ENCODE data around the gene SRSF3.
"Not testable (repeated sequence)": the region's sequence is repeated elsewhere in the genome, so short reads cannot be mapped to it uniquely, and the experiment has no call there.

The SRSF3 gene

GRCh38 chr6:36571122-36572043, 22.8 kb upstream of the SRSF3 start:
- no peaks in the 10 kb centered on the region for H3K36me3 ChIP-seq (ENCODE audit: insufficient read depth, low read length)
- H3K4me3 ChIP-seq, result no peak overlapping the region
- no peak overlapping the region for H3K9ac ChIP-seq (ENCODE audit: insufficient read length)
- no peak overlapping the region for H3K27ac ChIP-seq
- TF ChIP-seq EZH2 (IDR thresholded peaks at IDR 0.05) (no peak), POLR2AphosphoS5 (IDR thresholded peaks at IDR 0.05; ENCODE audit: borderline replicate concordance, low read depth, low read length) (no peak), FOXP2 (optimal IDR thresholded peaks at IDR 0.05; ENCODE audit: control extremely low read depth, extremely low read length, insufficient read depth) (no peak)
- no peaks in the 10 kb centered on the region for H3K9me3 ChIP-seq (ENCODE audit: low read depth, low read length)
- DNase-seq (ENCODE audit: low read depth, low spot score), result no peak

- not testable (repeated sequence) for H3K36me3 ChIP-seq (ENCODE audit: insufficient read depth, low read length); H3K9me3 ChIP-seq (ENCODE audit: low read depth, low read length); DNase-seq (ENCODE audit: low read depth, low spot score); H3K4me3 ChIP-seq; H3K27ac ChIP-seq; H3K9ac ChIP-seq (ENCODE audit: insufficient read length)
These were observed 21.5 kb upstream of the SRSF3 start for GRCh38 chr6:36572353-36573311.

GRCh38 chr6:36574679-36575078, 19.5 kb upstream of the SRSF3 start:
- DNase-seq (ENCODE audit: low read depth, low spot score), result no peak
- no peak overlapping the region for H3K9ac ChIP-seq (ENCODE audit: insufficient read length)
- no peak overlapping the region for H3K4me3 ChIP-seq
- no peak overlapping the region for H3K27ac ChIP-seq
- H3K9me3 ChIP-seq (ENCODE audit: low read depth, low read length), result no peaks in the 10 kb centered on the region
- H3K36me3 ChIP-seq (ENCODE audit: insufficient read depth, low read length), result no peaks in the 10 kb centered on the region
- TF ChIP-seq FOXP2 (optimal IDR thresholded peaks at IDR 0.05; ENCODE audit: control extremely low read depth, extremely low read length, insufficient read depth), result no peak

- no peak for DNase-seq (ENCODE audit: low read depth, low spot score)
- H3K36me3 ChIP-seq (ENCODE audit: insufficient read depth, low read length), result no peaks in the 10 kb centered on the region
- H3K9ac ChIP-seq (ENCODE audit: insufficient read length), result no peak overlapping the region
- H3K9me3 ChIP-seq (ENCODE audit: low read depth, low read length), result no peaks in the 10 kb centered on the region
- H3K4me3 ChIP-seq, result no peak overlapping the region
- H3K27ac ChIP-seq, result no peak overlapping the region
- no peak for TF ChIP-seq POLR2AphosphoS5 (IDR thresholded peaks at IDR 0.05; ENCODE audit: borderline replicate concordance, low read depth, low read length)
- TF ChIP-seq FOXP2 (optimal IDR thresholded peaks at IDR 0.05; ENCODE audit: control extremely low read depth, extremely low read length, insufficient read depth), result no peak
- no peak for TF ChIP-seq EZH2 (IDR thresholded peaks at IDR 0.05)
These were observed 17.6 kb upstream of the SRSF3 start for GRCh38 chr6:36576578-36576977.

- Histone ChIP-seq H3K27ac (no peak overlapping the region), H3K36me3 (ENCODE audit: insufficient read depth, low read length) (no peaks in the 10 kb centered on the region)
These were observed 16.9 kb upstream of the SRSF3 start for GRCh38 chr6:36577301-36577700.

GRCh38 chr6:36578030-36578429, 16.1 kb upstream of the SRSF3 start:
- Histone ChIP-seq H3K9ac (ENCODE audit: insufficient read length) (no peak overlapping the region), H3K27ac (no peak overlapping the region), H3K36me3 (ENCODE audit: insufficient read depth, low read length) (no peaks in the 10 kb centered on the region), H3K4me3 (no peak overlapping the region), H3K9me3 (ENCODE audit: low read depth, low read length) (no peaks in the 10 kb centered on the region)
- no peak for DNase-seq (ENCODE audit: low read depth, low spot score)
- no peak for TF ChIP-seq FOXP2 (optimal IDR thresholded peaks at IDR 0.05; ENCODE audit: control extremely low read depth, extremely low read length, insufficient read depth)
- no peak for TF ChIP-seq POLR2AphosphoS5 (IDR thresholded peaks at IDR 0.05; ENCODE audit: borderline replicate concordance, low read depth, low read length)
- no peak for TF ChIP-seq EZH2 (IDR thresholded peaks at IDR 0.05)

More at GRCh38 chr6:36577301-36577700, 16.9 kb upstream of the SRSF3 start:
- Histone ChIP-seq H3K9me3 (ENCODE audit: low read depth, low read length) (no peaks in the 10 kb centered on the region), H3K9ac (ENCODE audit: insufficient read length) (no peak overlapping the region), H3K4me3 (no peak overlapping the region)
- no peak for TF ChIP-seq POLR2AphosphoS5 (IDR thresholded peaks at IDR 0.05; ENCODE audit: borderline replicate concordance, low read depth, low read length)
- TF ChIP-seq FOXP2 (optimal IDR thresholded peaks at IDR 0.05; ENCODE audit: control extremely low read depth, extremely low read length, insufficient read depth), result no peak
- no peak for TF ChIP-seq EZH2 (IDR thresholded peaks at IDR 0.05)
- DNase-seq (ENCODE audit: low read depth, low spot score), result no peak

- no peak for TF ChIP-seq FOXP2 (optimal IDR thresholded peaks at IDR 0.05; ENCODE audit: control extremely low read depth, extremely low read length, insufficient read depth)
- TF ChIP-seq POLR2AphosphoS5 (IDR thresholded peaks at IDR 0.05; ENCODE audit: borderline replicate concordance, low read depth, low read length), result no peak
- no peak for TF ChIP-seq EZH2 (IDR thresholded peaks at IDR 0.05)
- no peak for DNase-seq (ENCODE audit: low read depth, low spot score)
- Histone ChIP-seq H3K4me3 (no peak overlapping the region), H3K36me3 (ENCODE audit: insufficient read depth, low read length) (no peaks in the 10 kb centered on the region), H3K9ac (ENCODE audit: insufficient read length) (no peak overlapping the region), H3K9me3 (ENCODE audit: low read depth, low read length) (no peaks in the 10 kb centered on the region), H3K27ac (no peak overlapping the region)
These were observed 15.7 kb upstream of the SRSF3 start for GRCh38 chr6:36578431-36578830.

GRCh38 chr6:36580184-36580526, 14.0 kb upstream of the SRSF3 start:
- no peak overlapping the region for H3K27ac ChIP-seq
- no peaks in the 10 kb centered on the region for H3K36me3 ChIP-seq (ENCODE audit: insufficient read depth, low read length)
- no peak overlapping the region for H3K9ac ChIP-seq (ENCODE audit: insufficient read length)
- TF ChIP-seq POLR2AphosphoS5 (IDR thresholded peaks at IDR 0.05; ENCODE audit: borderline replicate concordance, low read depth, low read length) (no peak), EZH2 (IDR thresholded peaks at IDR 0.05) (no peak), FOXP2 (optimal IDR thresholded peaks at IDR 0.05; ENCODE audit: control extremely low read depth, extremely low read length, insufficient read depth) (no peak)
- DNase-seq (ENCODE audit: low read depth, low spot score), result no peak
- H3K4me3 ChIP-seq, result no peak overlapping the region
- no peaks in the 10 kb centered on the region for H3K9me3 ChIP-seq (ENCODE audit: low read depth, low read length)
